Karpas-422 (cell line): ENCODE results near the gene TMCO5A. TPM values are rescaled to one million over a fixed set of nuclear protein-coding genes. Genes with fewer than 3 reads are reported as not detected.

ENCODE experiments used
- DNase-seq: peaks from one replicate; pipeline ENCODE4 v3.0.0-alpha.2; 2015
- H2AFZ ChIP-seq: fragments of 200-600 bp; sonication (generic); 2 replicates; pipeline ENCODE4 v1.6.1; 2014; ENCODE audit warnings: antibody characterized with exemption, low read length, mixed read lengths
- H3K27ac ChIP-seq: fragments of 200-600 bp; sonication (generic); 2 replicates; pipeline ENCODE4 v1.5.1; 2014; ENCODE audit warnings: mild to moderate bottlenecking, low read length, moderate library complexity
- H3K27me3 ChIP-seq: fragments of 200-600 bp; sonication (generic); 2 replicates; pipeline ENCODE4 v1.6.1; 2014; ENCODE audit warnings: low read length, mixed read lengths
- H3K36me3 ChIP-seq: fragments of 200-600 bp; sonication (generic); 2 replicates; pipeline ENCODE4 v1.6.1; 2014; ENCODE audit warnings: low read length, mixed read lengths; ENCODE audit not compliant: insufficient read depth
- H3K4me1 ChIP-seq: fragments of 200-600 bp; sonication (generic); 2 replicates; pipeline ENCODE4 v1.6.1; 2014; ENCODE audit warnings: mild to moderate bottlenecking, low read length, mixed read lengths
- H3K4me2 ChIP-seq: fragments of 200-600 bp; sonication (generic); 2 replicates; pipeline ENCODE4 v1.6.1; 2014; ENCODE audit warnings: low read length, low read depth, mild to moderate bottlenecking; ENCODE audit not compliant: poor library complexity, severe bottlenecking
- H3K4me3 ChIP-seq: fragments of 200-600 bp; sonication (generic); 2 replicates; pipeline ENCODE4 v1.5.1; 2014; ENCODE audit warnings: mild to moderate bottlenecking, antibody characterized with exemption, low read length, mixed read lengths
- H3K79me2 ChIP-seq: fragments of 200-600 bp; sonication (generic); 2 replicates; pipeline ENCODE4 v1.6.1; 2014; ENCODE audit warnings: mild to moderate bottlenecking, low read length, mixed read lengths
- H3K9ac ChIP-seq: fragments of 200-600 bp; sonication (generic); 2 replicates; pipeline ENCODE4 v1.6.0; 2014; ENCODE audit warnings: low read length
- H3K9me2 ChIP-seq: fragments of 200-600 bp; sonication (generic), shearing (Covaris generic); replicated peaks from 2 replicates; pipeline ENCODE4 v1.6.0; 2014; ENCODE audit warnings: mild to moderate bottlenecking, low read length, moderate library complexity; ENCODE audit not compliant: insufficient read depth
- H3K9me3 ChIP-seq: fragments of 300-700, 200-600 bp; sonication (generic); 2 replicates; pipeline ENCODE4 v1.6.1; 2014; ENCODE audit warnings: low read length, mixed read lengths
- H4K20me1 ChIP-seq: fragments of 200-600 bp; sonication (generic); 2 replicates; pipeline ENCODE4 v1.6.1; 2014; ENCODE audit warnings: mild to moderate bottlenecking, antibody characterized with exemption, low read length, low read depth; ENCODE audit not compliant: insufficient read depth
- total RNA-seq: library from RNA; depleted of rRNA; stranded (reverse); fragments of >200 nt; shearing (Covaris generic); gene quantifications from 2 replicates; pipeline ENCODE4 v1.2.3, GENCODE V29; 2014; ENCODE audit warnings: low replicate concordance

The TMCO5A gene
- total RNA-seq, 1 experiment from 2014 or later, result not detected

DNA sequence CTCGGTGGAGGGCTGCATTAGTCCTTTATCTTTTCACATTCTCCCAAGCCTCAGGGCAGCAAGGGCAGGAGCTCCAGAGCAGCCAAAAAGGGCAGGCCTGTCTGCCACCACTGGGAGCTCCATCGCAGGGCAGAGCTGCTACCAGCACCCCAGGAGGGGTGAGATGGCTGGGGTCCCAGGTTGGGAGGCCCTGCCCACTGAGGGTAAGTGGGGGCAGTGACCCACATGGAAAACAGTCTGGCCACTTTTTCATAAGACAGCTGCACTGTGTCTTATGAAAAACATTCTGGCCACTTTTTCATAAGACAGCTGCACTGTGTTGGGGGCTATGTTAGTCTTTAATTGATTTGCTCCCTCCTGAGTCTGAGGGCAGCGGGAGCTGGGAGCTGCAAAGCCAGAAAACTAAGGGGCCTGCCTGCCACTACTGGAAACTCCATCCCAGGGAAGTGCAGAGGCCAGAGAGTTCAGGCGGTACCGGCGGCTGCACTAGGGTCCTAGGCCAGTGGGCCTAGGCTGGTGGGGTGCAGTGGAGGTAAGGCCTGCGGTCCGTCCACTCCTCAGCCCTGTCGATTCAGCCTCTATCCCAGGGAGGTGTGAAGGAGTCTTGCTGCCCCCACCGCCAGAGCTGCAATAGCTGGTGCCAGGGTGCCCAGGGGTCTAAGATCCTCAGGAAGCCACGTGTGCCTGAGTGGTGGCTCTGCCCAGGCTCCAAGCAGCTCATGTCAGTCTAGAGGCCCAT lies 45.4 kb downstream of the TMCO5A start:
- H3K79me2 ChIP-seq, result no peaks in the 10 kb centered on the region
- H2AFZ ChIP-seq, result no peak overlapping the region
- H3K4me3 ChIP-seq, result no peak overlapping the region
- H3K4me1 ChIP-seq, result no peaks in the 10 kb centered on the region
- H4K20me1 ChIP-seq, result no peaks in the 10 kb centered on the region
- DNase-seq, result no peak
- no peaks in the 10 kb centered on the region for H3K27me3 ChIP-seq
- H3K36me3 ChIP-seq, result no peaks in the 10 kb centered on the region
- H3K27ac ChIP-seq, result no peak overlapping the region
- no peaks in the 10 kb centered on the region for H3K9me3 ChIP-seq
- no peak overlapping the region for H3K9ac ChIP-seq
- no peaks in the 10 kb centered on the region for H3K9me2 ChIP-seq
- no peak overlapping the region for H3K4me2 ChIP-seq

- no peaks in the 10 kb centered on the region for H4K20me1 ChIP-seq
- H3K79me2 ChIP-seq, result no peaks in the 10 kb centered on the region
- H3K27me3 ChIP-seq, result no peaks in the 10 kb centered on the region
These were observed 46.8 kb downstream of the TMCO5A start for GRCh38 chr15:37981201-37981600.

GRCh38 chr15:37981775-37982174 lies 47.3 kb downstream of the TMCO5A start:
- Histone ChIP-seq H3K9me2 (no peaks in the 10 kb centered on the region), H3K79me2 (no peaks in the 10 kb centered on the region), H3K9ac (no peak overlapping the region), H3K4me1 (no peaks in the 10 kb centered on the region), H4K20me1 (no peaks in the 10 kb centered on the region), H2AFZ (no peak overlapping the region), H3K4me2 (no peak overlapping the region), H3K27me3 (no peaks in the 10 kb centered on the region), H3K36me3 (no peaks in the 10 kb centered on the region), H3K4me3 (no peak overlapping the region), H3K9me3 (no peaks in the 10 kb centered on the region), H3K27ac (no peak overlapping the region)
- DNase-seq, result peak; percentile 48

More at GRCh38 chr15:37981201-37981600, 46.8 kb downstream of the TMCO5A start:
- Histone ChIP-seq H3K4me2 (no peak overlapping the region), H3K9me2 (no peaks in the 10 kb centered on the region), H3K9me3 (no peaks in the 10 kb centered on the region), H3K4me3 (no peak overlapping the region), H2AFZ (no peak overlapping the region), H3K4me1 (no peaks in the 10 kb centered on the region), H3K9ac (no peak overlapping the region), H3K36me3 (no peaks in the 10 kb centered on the region), H3K27ac (no peak overlapping the region)
- no peak for DNase-seq

DNA sequence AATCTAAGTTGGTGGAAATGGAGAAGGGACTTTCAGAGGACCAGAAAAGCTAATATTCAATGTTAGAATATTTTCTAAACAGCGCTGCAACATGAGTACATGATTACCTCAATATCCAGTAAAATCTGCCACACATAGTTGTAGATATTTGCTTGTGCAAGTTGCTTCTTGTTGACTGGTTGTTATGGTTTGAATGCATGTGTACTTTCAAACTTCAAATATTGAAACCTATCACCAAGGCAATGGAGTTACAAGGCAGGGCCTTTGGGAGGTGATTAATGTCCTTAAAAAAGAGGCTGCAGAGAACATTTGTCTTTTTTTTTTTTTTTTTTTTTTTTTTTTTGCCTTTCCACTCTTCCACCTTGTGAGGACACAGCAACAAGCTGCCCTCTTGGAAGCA lies 49.9 kb downstream of the TMCO5A start:
- Histone ChIP-seq H3K36me3 (no peaks in the 10 kb centered on the region), H3K9ac (no peak overlapping the region), H3K79me2 (no peaks in the 10 kb centered on the region), H2AFZ (no peak overlapping the region), H3K9me2 (no peaks in the 10 kb centered on the region), H3K4me2 (no peak overlapping the region), H3K4me1 (no peaks in the 10 kb centered on the region), H4K20me1 (no peaks in the 10 kb centered on the region), H3K27ac (no peak overlapping the region), H3K9me3 (no peaks in the 10 kb centered on the region), H3K27me3 (no peaks in the 10 kb centered on the region), H3K4me3 (no peak overlapping the region)
- no peak for DNase-seq

DNA sequence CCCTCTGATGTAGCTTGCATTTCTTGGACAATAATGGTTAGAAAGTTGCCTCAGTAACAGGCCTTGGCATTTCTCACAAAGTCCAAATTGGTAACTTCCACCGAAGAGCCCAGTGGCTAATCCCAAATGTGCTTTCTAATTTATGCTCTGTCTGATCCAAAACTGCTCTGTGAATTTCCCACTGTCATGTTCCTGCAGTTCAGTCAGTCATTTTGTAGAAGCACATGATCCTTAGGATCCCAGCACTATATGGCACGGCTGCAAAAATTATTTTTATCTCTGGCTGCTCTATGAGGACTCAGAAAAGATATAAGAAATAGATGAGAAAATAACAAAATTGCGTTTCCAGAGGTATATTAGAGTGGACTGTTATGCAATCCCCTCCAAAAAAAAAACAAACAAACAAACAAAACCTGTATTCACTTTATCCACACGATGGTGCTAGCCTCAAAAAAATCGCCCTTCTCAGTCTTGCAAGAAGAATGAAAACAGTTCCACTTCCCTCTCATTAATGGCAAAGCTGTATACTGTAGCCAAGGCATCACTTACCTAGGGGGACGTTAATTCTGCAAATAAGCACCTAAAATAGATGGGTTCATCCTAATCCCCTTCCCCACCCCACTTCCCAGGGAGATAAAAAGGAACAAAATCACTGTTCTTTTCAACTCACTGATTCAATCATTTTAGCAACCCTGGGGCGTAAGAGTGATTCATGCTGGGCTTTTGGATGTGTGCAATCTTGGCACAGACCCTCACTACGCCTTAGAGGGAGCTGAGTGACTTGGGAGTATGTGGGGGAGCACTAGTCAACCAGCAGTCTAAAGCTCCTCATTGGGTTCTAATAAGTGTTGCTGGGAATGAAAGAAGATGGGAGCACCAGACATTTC lies 61.3 kb downstream of the TMCO5A start:
- no peak overlapping the region for H2AFZ ChIP-seq
- peak; percentile 84 for DNase-seq
- no peaks in the 10 kb centered on the region for H3K9me3 ChIP-seq
- no peak overlapping the region for H3K9ac ChIP-seq
- H3K9me2 ChIP-seq, result no peaks in the 10 kb centered on the region
- H3K27ac ChIP-seq, result no peak overlapping the region
- no peaks in the 10 kb centered on the region for H3K4me1 ChIP-seq
- H3K27me3 ChIP-seq, result no peaks in the 10 kb centered on the region
- H3K4me2 ChIP-seq, result no peak overlapping the region
- no peak overlapping the region for H3K4me3 ChIP-seq
- no peaks in the 10 kb centered on the region for H3K36me3 ChIP-seq
- no peaks in the 10 kb centered on the region for H4K20me1 ChIP-seq
- H3K79me2 ChIP-seq, result no peaks in the 10 kb centered on the region
